GM19328 (cell line): ENCODE measurements around the gene SCPEP1.
"Not testable (repeated sequence)": the region's sequence is repeated elsewhere in the genome, so short reads cannot be mapped to it uniquely, and the experiment has no call there.

ENCODE experiments used
- ATAC-seq: cut with Tn5 transposase; IDR thresholded peaks from one replicate; pipeline ENCODE4 v1.9.1; 2021; ENCODE audit warnings: mild to moderate bottlenecking, moderate library complexity; ENCODE audit not compliant: unreplicated experiment

Gene SCPEP1

DNA sequence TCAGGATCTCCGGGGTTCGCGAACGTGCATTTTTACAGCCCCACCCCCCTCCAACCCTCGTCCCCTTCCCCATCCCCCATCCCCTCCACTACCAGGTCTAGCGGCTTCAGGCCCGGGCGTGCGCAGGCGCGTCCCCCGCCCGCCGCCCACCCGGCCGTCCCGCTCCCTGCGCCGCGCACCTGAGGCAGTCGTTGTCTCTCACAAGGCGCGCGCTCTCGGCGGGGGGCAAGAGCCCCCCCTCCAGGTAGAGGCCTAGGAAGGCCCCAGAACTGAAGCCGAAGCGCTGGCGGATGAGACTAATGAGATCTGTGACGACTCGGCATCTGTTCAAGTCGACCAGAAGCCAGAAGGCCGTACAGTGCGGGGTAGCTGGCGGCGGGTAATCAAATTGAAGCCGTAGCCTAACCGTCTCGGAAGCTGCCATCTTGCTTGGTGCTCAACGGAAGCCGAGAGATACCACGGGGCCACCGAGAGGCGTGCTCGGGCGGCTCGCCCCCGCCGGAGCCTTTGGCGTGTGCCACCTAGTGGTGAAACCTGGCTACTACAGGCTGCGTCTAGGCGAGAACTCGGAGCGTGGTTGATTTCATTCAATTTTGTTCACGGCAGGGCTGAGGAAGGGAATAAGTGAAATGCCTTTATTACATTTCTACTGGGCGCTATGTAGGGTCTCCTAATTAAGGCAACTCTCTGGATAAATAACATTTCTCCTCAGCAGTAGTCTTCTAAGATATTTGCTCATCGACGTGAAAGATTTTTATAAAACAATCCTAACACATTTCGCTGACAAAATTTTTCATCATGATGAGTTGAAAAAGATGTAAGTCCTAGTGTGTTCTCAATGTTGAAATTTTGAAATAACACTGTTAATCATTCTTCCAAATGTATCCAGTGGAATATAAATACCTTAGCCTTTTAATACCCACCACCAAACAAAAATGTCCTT is 17.1 kb upstream of the SCPEP1 start, which contains the start of gene COIL:
Gene COIL (minus strand): TSS at position 455 of the 943 bp plus-strand sequence. CDS start 31 bp downstream, at position 424.
- peak; percentile 91 for ATAC-seq

- not testable (repeated sequence) for ATAC-seq
Measured at GRCh38 chr17:56965241-56965640, 12.7 kb upstream of the SCPEP1 start.

GRCh38 chr17:56965681-56966080 is 12.2 kb upstream of the SCPEP1 start:
- not testable (repeated sequence) for ATAC-seq

- ATAC-seq, result no peak
Measured at GRCh38 chr17:56966338-56966737, 11.6 kb upstream of the SCPEP1 start.

DNA sequence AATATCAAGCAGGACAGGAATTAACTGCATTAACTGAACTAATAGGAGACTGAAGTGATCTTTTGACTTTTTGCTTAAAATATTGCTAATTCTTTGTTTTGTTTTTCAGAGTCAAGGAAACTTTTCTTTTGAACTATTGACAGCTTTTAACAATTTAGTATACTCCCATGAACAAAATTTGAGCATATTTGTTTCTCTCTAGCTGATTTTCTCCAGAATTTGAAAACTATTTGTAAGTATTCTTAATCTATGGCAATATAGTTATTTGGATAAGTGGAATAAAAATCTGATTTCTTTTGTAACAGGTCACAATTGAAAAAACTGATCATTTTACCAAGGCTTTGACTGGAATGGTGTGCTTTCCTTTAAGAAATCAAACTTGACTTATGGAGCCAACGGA is 7.0 kb upstream of the SCPEP1 start:
- no peak for ATAC-seq

- no peak for ATAC-seq
Measured at GRCh38 chr17:56972111-56972730, 5.7 kb upstream of the SCPEP1 start.

DNA sequence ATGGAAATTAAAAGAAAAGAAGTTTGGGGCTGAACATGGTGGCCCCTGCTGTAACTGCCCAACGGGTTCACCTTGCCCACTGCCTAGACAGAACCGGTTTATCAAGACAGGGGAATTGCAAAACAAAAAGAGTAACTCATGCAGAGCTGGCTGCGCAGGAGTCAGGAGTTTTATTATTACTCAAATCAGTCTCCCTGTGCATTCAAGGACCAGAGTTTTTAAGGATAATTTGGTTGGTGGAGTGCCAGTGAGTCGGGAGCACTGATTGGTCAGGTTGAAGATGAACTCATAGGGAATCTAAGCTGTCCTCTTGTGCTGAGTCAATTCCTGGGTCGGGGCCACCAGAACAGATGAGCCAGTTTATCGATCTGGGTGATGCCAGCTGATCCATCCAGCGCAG is 4.4 kb upstream of the SCPEP1 start:
- ATAC-seq, result no peak

- no peak for ATAC-seq
Measured at GRCh38 chr17:56974055-56974454, 3.9 kb upstream of the SCPEP1 start.

DNA sequence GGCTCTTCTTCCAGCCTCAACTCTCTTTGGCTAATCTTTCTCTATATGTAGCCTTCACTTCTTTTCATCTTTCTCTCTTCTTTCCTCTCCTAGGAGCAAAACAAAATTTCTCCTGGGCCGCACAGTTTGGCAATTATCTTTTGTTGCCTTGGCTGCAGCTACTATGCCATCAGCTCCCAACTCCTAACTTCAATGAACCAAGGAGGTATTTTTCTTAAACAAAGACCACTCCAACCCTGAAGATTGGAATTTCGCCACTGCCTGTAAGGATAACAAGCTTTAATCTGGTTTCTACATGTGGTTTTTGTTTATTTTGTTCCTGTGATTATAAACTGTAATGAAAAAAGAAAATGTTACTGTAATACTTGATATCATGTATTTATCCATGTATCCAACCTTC is 2.3 kb upstream of the SCPEP1 start:
- no peak for ATAC-seq

- ATAC-seq, result no peak
Measured at GRCh38 chr17:56976941-56977608, 856 bp upstream of the SCPEP1 start.

- no peak for ATAC-seq
Measured at GRCh38 chr17:56978441-56979090, 635 bp downstream of the SCPEP1 start.

GRCh38 chr17:56979091-56979480 is 1.2 kb downstream of the SCPEP1 start:
- no peak for ATAC-seq

DNA sequence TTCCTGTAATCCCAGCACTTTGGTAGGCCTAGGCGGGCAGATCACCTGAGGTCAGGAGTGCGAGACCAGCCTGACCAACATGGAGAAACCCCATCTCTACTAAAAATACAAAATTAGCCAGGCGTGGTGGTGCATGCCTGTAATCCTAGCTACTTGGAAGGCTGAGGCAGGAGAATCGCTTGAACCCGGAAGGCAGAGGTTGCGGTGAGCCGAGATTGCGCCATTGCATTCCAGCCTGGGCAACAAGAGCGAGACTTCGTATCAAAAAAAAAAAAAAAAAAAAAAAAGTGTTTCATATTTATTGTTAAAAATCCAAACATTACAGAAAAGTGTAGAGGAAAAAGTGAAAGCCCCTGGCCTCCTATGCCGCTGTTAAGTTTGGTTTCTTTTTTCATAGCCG is 2.6 kb downstream of the SCPEP1 start:
- not testable (repeated sequence) for ATAC-seq

DNA sequence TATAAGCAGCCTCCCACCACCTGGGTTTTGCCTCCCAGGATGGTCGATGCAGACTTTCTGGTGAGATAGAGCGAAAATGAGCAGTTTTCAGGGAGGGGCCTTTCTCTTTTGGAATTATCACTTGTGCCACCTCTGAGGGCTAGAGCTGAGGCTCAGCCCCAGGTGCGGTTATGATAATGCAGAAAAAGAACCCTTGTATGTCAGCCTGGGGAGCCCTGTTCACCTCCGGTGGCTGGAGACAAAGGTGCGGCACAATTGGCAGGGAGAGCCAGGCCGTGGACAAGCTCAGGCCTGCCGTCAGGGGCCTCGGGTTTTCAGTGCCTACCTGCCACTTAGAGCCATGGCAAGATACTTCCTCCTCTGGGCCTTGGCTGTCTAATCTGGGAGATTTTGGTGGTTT is 4.4 kb downstream of the SCPEP1 start:
- no peak for ATAC-seq

DNA sequence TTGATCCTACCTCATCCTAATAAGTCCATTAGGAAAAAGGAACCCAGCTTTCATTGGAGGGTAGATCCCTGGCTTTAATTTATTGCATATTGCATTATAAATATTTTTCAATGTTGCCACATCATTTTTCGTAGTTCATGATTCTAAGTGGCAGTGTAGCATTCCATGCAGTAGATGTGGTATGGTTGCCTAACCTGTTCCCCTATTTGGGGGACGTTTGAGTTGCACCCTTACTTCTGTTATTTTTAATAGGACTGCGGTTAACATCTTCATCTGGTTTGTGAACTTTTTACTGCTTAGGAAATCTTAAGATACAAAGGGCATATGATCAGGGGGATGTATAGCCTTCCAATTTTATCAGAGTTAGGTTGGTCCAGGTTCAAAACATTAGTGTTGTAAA is 5.4 kb downstream of the SCPEP1 start:
- ATAC-seq, result no peak

GRCh38 chr17:56985371-56986162 is 7.6 kb downstream of the SCPEP1 start:
- ATAC-seq, result no peak

DNA sequence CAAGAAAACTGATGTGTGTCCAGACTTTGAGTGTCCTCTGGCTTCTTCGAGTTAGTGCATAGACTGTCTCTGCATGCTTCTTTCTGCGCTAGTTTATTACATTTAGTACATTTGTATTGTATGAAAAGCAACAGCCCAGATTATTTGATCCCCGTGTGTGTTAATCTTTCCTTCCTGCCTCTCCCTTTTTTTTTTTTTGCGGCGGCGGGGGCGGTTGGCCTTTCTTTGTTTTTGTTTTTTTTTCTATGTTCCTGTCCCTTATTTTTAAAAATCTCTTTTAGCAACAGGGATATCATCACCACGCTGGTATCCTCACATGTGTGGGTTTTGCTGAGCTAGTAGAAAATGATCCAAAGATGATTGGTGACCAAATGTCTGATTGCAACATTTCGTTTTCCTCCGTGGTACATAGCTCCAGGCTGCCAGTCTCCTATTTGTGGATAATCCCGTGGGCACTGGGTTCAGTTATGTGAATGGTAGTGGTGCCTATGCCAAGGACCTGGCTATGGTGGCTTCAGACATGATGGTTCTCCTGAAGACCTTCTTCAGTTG is 9.4 kb downstream of the SCPEP1 start:
- no peak for ATAC-seq

- no peak for ATAC-seq
Measured at GRCh38 chr17:56988901-56989572, 11.1 kb downstream of the SCPEP1 start.

DNA sequence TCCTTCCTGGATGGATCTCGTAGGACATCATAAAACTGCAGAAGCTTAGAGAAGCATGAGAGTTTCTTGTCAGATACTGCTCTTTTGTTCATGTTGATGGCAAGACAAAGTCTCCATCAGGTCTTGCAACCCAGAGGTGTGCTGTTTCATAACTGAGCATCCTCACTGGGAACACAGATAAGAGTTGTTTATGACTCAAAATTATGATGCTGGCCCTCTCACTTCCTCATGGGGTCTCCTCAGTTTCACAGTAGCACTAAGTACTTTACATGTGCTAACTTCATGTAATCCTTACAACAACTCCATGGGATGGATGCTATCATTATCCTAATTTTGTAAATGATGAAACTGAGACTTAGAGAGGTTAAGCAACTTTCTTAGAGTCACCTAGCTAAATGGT is 14.4 kb downstream of the SCPEP1 start:
- ATAC-seq, result no peak
